Measurements from ENCODE around the gene CARD19.

- TF ChIP-seq CTCF (optimal IDR thresholded peaks at IDR 0.05 in 1 of 3, IDR thresholded peaks at IDR 0.05 in 1 of 3, conservative IDR thresholded peaks at IDR 0.05 in 1 of 3; ENCODE audit: extremely low read depth in 1 of 3, insufficient read depth in 2 of 3, low read length in 3 of 3) (no peak), EZH2 (IDR thresholded peaks at IDR 0.05; ENCODE audit: low read length) (no peak)
Measured at GRCh38 chr9:93093127-93093876, 2.7 kb upstream of the CARD19 start.
